Measurements from ENCODE around the gene NCAPD2.

NCAPD2 gene

GRCh38 chr12:6569786-6570185 lies 75.9 kb downstream of the NCAPD2 start:
- DNase-seq (ENCODE audit: low spot score): no peak

- DNase-seq (ENCODE audit: low spot score): peak; percentile 65
Measured at GRCh38 chr12:6570264-6570887, 76.5 kb downstream of the NCAPD2 start.

DNA sequence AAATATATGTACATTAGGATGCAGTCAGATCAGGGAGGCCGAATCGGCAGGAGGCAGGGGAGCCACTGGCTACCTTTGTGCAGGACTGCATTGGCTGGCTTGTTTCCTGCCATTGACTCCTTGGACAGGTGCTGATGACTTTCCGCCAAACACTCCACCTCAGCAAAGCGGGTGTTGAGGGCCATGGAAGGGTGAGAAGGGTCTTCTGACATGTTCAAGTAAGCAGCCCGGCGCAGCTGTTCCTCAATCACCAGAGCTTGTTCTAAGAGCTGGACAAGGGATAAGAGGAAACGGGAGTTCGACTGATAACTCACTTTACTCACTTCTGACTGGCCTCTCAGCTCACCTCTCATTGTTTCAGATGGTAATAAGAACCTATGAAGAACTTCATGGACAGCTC lies 79.1 kb downstream of the NCAPD2 start:
- no peak for DNase-seq (ENCODE audit: low spot score)

- DNase-seq (ENCODE audit: low spot score): no peak
Measured at GRCh38 chr12:6574576-6575295, 80.8 kb downstream of the NCAPD2 start.

DNA sequence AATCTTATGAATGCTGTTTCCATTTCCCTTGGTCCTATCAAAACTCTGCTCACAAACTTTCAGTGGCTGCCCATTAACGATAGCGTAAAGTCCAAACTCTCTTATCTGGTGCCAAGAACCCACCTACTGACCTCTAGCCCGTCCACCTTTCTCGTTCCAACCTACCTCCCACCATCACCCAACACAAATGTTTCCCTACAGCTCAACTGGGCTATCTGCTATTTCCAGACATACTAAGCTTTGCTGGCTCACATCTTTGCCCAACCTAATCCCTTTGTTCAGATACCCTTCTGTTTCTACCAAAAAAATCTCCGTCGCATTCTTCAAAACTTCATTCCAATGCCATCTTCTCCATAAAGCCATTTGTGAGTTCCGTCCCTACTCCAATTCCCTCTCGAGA lies 81.7 kb downstream of the NCAPD2 start:
- no peak for DNase-seq (ENCODE audit: low spot score)
